ENCODE data around the gene SDK1.

Gene SDK1

GRCh38 chr7:3378390-3379150, 77.5 kb downstream of the SDK1 start:
- no peak overlapping the region for H3K4me3 ChIP-seq (ENCODE audit: low read length in 2 of 2)
- H3K9ac ChIP-seq (ENCODE audit: low read length in 2 of 2), result no peak overlapping the region
- H3K27me3 ChIP-seq (ENCODE audit: control insufficient read depth in 1 of 2, insufficient read depth in 2 of 2, low read length in 2 of 2), result no peaks in the 10 kb centered on the region
- no peak overlapping the region for H3K27ac ChIP-seq (ENCODE audit: low read length)
- H3K4me1 ChIP-seq (ENCODE audit: control insufficient read depth, insufficient read depth, low read length), result no peaks in the 10 kb centered on the region
- H3K36me3 ChIP-seq (ENCODE audit: control insufficient read depth in 2 of 2, insufficient read depth in 2 of 2, low read length in 2 of 2), result no peaks in the 10 kb centered on the region
- H3K9me3 ChIP-seq (ENCODE audit: control insufficient read depth in 2 of 2, low read length in 2 of 2), result no peaks in the 10 kb centered on the region

- Histone ChIP-seq H3K4me1 (ENCODE audit: control insufficient read depth, insufficient read depth, low read length) (no peaks in the 10 kb centered on the region), H3K27me3 (ENCODE audit: control insufficient read depth in 1 of 2, insufficient read depth in 2 of 2, low read length in 2 of 2) (no peaks in the 10 kb centered on the region), H3K9me3 (ENCODE audit: control insufficient read depth in 2 of 2, low read length in 2 of 2) (no peaks in the 10 kb centered on the region), H3K36me3 (ENCODE audit: control insufficient read depth in 2 of 2, insufficient read depth in 2 of 2, low read length in 2 of 2) (no peaks in the 10 kb centered on the region), H3K9ac (ENCODE audit: low read length in 2 of 2) (no peak overlapping the region), H3K4me3 (ENCODE audit: low read length in 2 of 2) (no peak overlapping the region), H3K27ac (ENCODE audit: low read length) (no peak overlapping the region)
Measured at GRCh38 chr7:3380034-3380433, 79.0 kb downstream of the SDK1 start.

GRCh38 chr7:3380886-3381685, 80.0 kb downstream of the SDK1 start:
- Histone ChIP-seq H3K27me3 (ENCODE audit: control insufficient read depth in 1 of 2, insufficient read depth in 2 of 2, low read length in 2 of 2) (no peaks in the 10 kb centered on the region), H3K9me3 (ENCODE audit: control insufficient read depth in 2 of 2, low read length in 2 of 2) (no peaks in the 10 kb centered on the region), H3K27ac (ENCODE audit: low read length) (no peak overlapping the region)

GRCh38 chr7:3386423-3387190, 85.6 kb downstream of the SDK1 start:
- H3K4me3 ChIP-seq (ENCODE audit: low read length in 2 of 2), result no peak overlapping the region
- no peaks in the 10 kb centered on the region for H3K4me1 ChIP-seq (ENCODE audit: control insufficient read depth, insufficient read depth, low read length)
- H3K27ac ChIP-seq (ENCODE audit: low read length), result no peak overlapping the region
- no peaks in the 10 kb centered on the region for H3K27me3 ChIP-seq (ENCODE audit: control insufficient read depth in 1 of 2, insufficient read depth in 2 of 2, low read length in 2 of 2)
- no peaks in the 10 kb centered on the region for H3K9me3 ChIP-seq (ENCODE audit: control insufficient read depth in 2 of 2, low read length in 2 of 2)
- no peak overlapping the region for H3K9ac ChIP-seq (ENCODE audit: low read length in 2 of 2)
- no peaks in the 10 kb centered on the region for H3K36me3 ChIP-seq (ENCODE audit: control insufficient read depth in 2 of 2, insufficient read depth in 2 of 2, low read length in 2 of 2)

More at GRCh38 chr7:3380886-3381685, 80.0 kb downstream of the SDK1 start:
- Histone ChIP-seq H3K4me1 (ENCODE audit: control insufficient read depth, insufficient read depth, low read length) (no peaks in the 10 kb centered on the region), H3K4me3 (ENCODE audit: low read length in 2 of 2) (no peak overlapping the region), H3K36me3 (ENCODE audit: control insufficient read depth in 2 of 2, insufficient read depth in 2 of 2, low read length in 2 of 2) (no peaks in the 10 kb centered on the region), H3K9ac (ENCODE audit: low read length in 2 of 2) (no peak overlapping the region)

GRCh38 chr7:3393862-3394261, 92.8 kb downstream of the SDK1 start:
- no peaks in the 10 kb centered on the region for H3K27me3 ChIP-seq (ENCODE audit: control insufficient read depth in 1 of 2, insufficient read depth in 2 of 2, low read length in 2 of 2)
- no peak overlapping the region for H3K4me3 ChIP-seq (ENCODE audit: low read length in 2 of 2)
- H3K27ac ChIP-seq (ENCODE audit: low read length), result no peak overlapping the region
- no peaks in the 10 kb centered on the region for H3K4me1 ChIP-seq (ENCODE audit: control insufficient read depth, insufficient read depth, low read length)
- H3K36me3 ChIP-seq (ENCODE audit: control insufficient read depth in 2 of 2, insufficient read depth in 2 of 2, low read length in 2 of 2), result no peaks in the 10 kb centered on the region
- peaks cover 0 to 3% of the 10 kb centered on the region in 2 donors for H3K9me3 ChIP-seq (ENCODE audit: control insufficient read depth in 2 of 2, low read length in 2 of 2)
- H3K9ac ChIP-seq (ENCODE audit: low read length in 2 of 2), result no peak overlapping the region

- no peaks in the 10 kb centered on the region for H3K36me3 ChIP-seq (ENCODE audit: control insufficient read depth in 2 of 2, insufficient read depth in 2 of 2, low read length in 2 of 2)
- H3K9ac ChIP-seq (ENCODE audit: low read length in 2 of 2), result no peak overlapping the region
- H3K4me3 ChIP-seq (ENCODE audit: low read length in 2 of 2), result no peak overlapping the region
- no peak overlapping the region for H3K27ac ChIP-seq (ENCODE audit: low read length)
- H3K27me3 ChIP-seq (ENCODE audit: control insufficient read depth in 1 of 2, insufficient read depth in 2 of 2, low read length in 2 of 2), result no peaks in the 10 kb centered on the region
- peaks cover 0 to 3% of the 10 kb centered on the region in 2 donors for H3K9me3 ChIP-seq (ENCODE audit: control insufficient read depth in 2 of 2, low read length in 2 of 2)
- no peaks in the 10 kb centered on the region for H3K4me1 ChIP-seq (ENCODE audit: control insufficient read depth, insufficient read depth, low read length)
Measured at GRCh38 chr7:3397324-3397723, 96.3 kb downstream of the SDK1 start.

GRCh38 chr7:3399858-3400257, 98.8 kb downstream of the SDK1 start:
- no peaks in the 10 kb centered on the region for H3K4me1 ChIP-seq (ENCODE audit: control insufficient read depth, insufficient read depth, low read length)
- no peak overlapping the region for H3K9ac ChIP-seq (ENCODE audit: low read length in 2 of 2)
- H3K9me3 ChIP-seq (ENCODE audit: control insufficient read depth in 2 of 2, low read length in 2 of 2), result no peaks in the 10 kb centered on the region

GRCh38 chr7:3404501-3404900, 103.4 kb downstream of the SDK1 start:
- Histone ChIP-seq H3K9ac (ENCODE audit: low read length in 2 of 2) (no peak overlapping the region), H3K36me3 (ENCODE audit: control insufficient read depth in 2 of 2, insufficient read depth in 2 of 2, low read length in 2 of 2) (no peaks in the 10 kb centered on the region), H3K27me3 (ENCODE audit: control insufficient read depth in 1 of 2, insufficient read depth in 2 of 2, low read length in 2 of 2) (no peaks in the 10 kb centered on the region), H3K4me3 (ENCODE audit: low read length in 2 of 2) (no peak overlapping the region), H3K27ac (ENCODE audit: low read length) (no peak overlapping the region), H3K9me3 (ENCODE audit: control insufficient read depth in 2 of 2, low read length in 2 of 2) (no peaks in the 10 kb centered on the region), H3K4me1 (ENCODE audit: control insufficient read depth, insufficient read depth, low read length) (no peaks in the 10 kb centered on the region)

More at GRCh38 chr7:3399858-3400257, 98.8 kb downstream of the SDK1 start:
- no peaks in the 10 kb centered on the region for H3K27me3 ChIP-seq (ENCODE audit: control insufficient read depth in 1 of 2, insufficient read depth in 2 of 2, low read length in 2 of 2)
- H3K4me3 ChIP-seq (ENCODE audit: low read length in 2 of 2), result no peak overlapping the region
- H3K36me3 ChIP-seq (ENCODE audit: control insufficient read depth in 2 of 2, insufficient read depth in 2 of 2, low read length in 2 of 2), result no peaks in the 10 kb centered on the region
- H3K27ac ChIP-seq (ENCODE audit: low read length), result no peak overlapping the region

GRCh38 chr7:3408814-3409595, 108.0 kb downstream of the SDK1 start:
- Histone ChIP-seq H3K27me3 (ENCODE audit: control insufficient read depth in 1 of 2, insufficient read depth in 2 of 2, low read length in 2 of 2) (no peaks in the 10 kb centered on the region), H3K9ac (ENCODE audit: low read length in 2 of 2) (no peak overlapping the region), H3K36me3 (ENCODE audit: control insufficient read depth in 2 of 2, insufficient read depth in 2 of 2, low read length in 2 of 2) (no peaks in the 10 kb centered on the region), H3K4me3 (ENCODE audit: low read length in 2 of 2) (no peak overlapping the region), H3K4me1 (ENCODE audit: control insufficient read depth, insufficient read depth, low read length) (no peaks in the 10 kb centered on the region), H3K9me3 (ENCODE audit: control insufficient read depth in 2 of 2, low read length in 2 of 2) (no peaks in the 10 kb centered on the region), H3K27ac (ENCODE audit: low read length) (no peak overlapping the region)

GRCh38 chr7:3412871-3413270, 111.8 kb downstream of the SDK1 start:
- H3K27me3 ChIP-seq (ENCODE audit: control insufficient read depth in 1 of 2, insufficient read depth in 2 of 2, low read length in 2 of 2), result no peaks in the 10 kb centered on the region
- H3K4me3 ChIP-seq (ENCODE audit: low read length in 2 of 2), result no peak overlapping the region
- H3K27ac ChIP-seq (ENCODE audit: low read length), result no peak overlapping the region
- H3K9me3 ChIP-seq (ENCODE audit: control insufficient read depth in 2 of 2, low read length in 2 of 2), result no peaks in the 10 kb centered on the region
- H3K9ac ChIP-seq (ENCODE audit: low read length in 2 of 2), result no peak overlapping the region
- H3K36me3 ChIP-seq (ENCODE audit: control insufficient read depth in 2 of 2, insufficient read depth in 2 of 2, low read length in 2 of 2), result no peaks in the 10 kb centered on the region
- no peaks in the 10 kb centered on the region for H3K4me1 ChIP-seq (ENCODE audit: control insufficient read depth, insufficient read depth, low read length)

All from stomach smooth muscle (tissue), 2 donors.